Liver (tissue), 9 donors: ENCODE measurements around the gene GARNL3. TPM values are rescaled to one million over a fixed set of nuclear protein-coding genes. Genes with fewer than 3 reads are reported as not detected.

Source experiments
- DNase-seq: peaks from one replicate; pipeline ENCODE4 v3.0.0-alpha.2; 2017; ENCODE audit warnings: low spot score
- H3K27ac ChIP-seq, 2 donors: one replicate each; pipeline ENCODE4 v1.7.0; 2013; ENCODE audit warnings: inconsistent platforms in 2 of 2, low read length in 2 of 2, control low read depth in 1 of 2, low read depth in 1 of 2, mild to moderate bottlenecking in 1 of 2
- H3K27me3 ChIP-seq, 4 donors: one replicate each; pipeline versions ENCODE4 v1.6.1 to v1.7.0; 2013; ENCODE audit warnings: low read length in 3 of 4, inconsistent platforms in 1 of 4, mild to moderate bottlenecking in 1 of 4, moderate library complexity in 1 of 4; ENCODE audit not compliant: control insufficient read depth in 4 of 4, insufficient read depth in 4 of 4
- H3K36me3 ChIP-seq, 4 donors: one replicate each; pipeline versions ENCODE4 v1.6.1 to v1.7.0; 2013; ENCODE audit warnings: low read length in 3 of 4, mild to moderate bottlenecking in 3 of 4, low read depth in 1 of 4, moderate library complexity in 1 of 4; ENCODE audit not compliant: control insufficient read depth in 4 of 4, insufficient read depth in 3 of 4
- H3K4me1 ChIP-seq, 4 donors: one replicate each; pipeline versions ENCODE4 v1.6.1 to v1.7.0; 2013; ENCODE audit warnings: low read length in 3 of 4, mild to moderate bottlenecking in 3 of 4, moderate library complexity in 1 of 4; ENCODE audit not compliant: control insufficient read depth in 4 of 4, insufficient read depth in 4 of 4
- H3K4me3 ChIP-seq, 3 donors: one replicate each; pipeline versions ENCODE4 v1.6.1 to v1.7.0; 2013; ENCODE audit warnings: low read length in 3 of 3, control low read depth in 1 of 3, low read depth in 1 of 3, mild to moderate bottlenecking in 1 of 3
- H3K9ac ChIP-seq, 2 donors: one replicate each; pipeline ENCODE4 v1.7.0; 2013; ENCODE audit warnings: low read length in 2 of 2, mild to moderate bottlenecking in 2 of 2, moderate library complexity in 2 of 2, control low read depth in 1 of 2, low read depth in 1 of 2
- H3K9me3 ChIP-seq, 4 donors: one replicate each; pipeline versions ENCODE4 v1.6.1 to v1.7.0; 2013; ENCODE audit warnings: low read length in 3 of 4; ENCODE audit not compliant: control insufficient read depth in 4 of 4
- EGR1 ChIP-seq, 2 donors: IDR thresholded peaks; 2 replicates each; pipeline ENCODE4 v1.6.1; 2016 to 2018; ENCODE audit warnings: antibody characterized with exemption in 2 of 2, low read depth in 2 of 2
- FOXA1 ChIP-seq: IDR thresholded peaks from 2 replicates; pipeline ENCODE4 v1.6.1; 2016; ENCODE audit warnings: antibody characterized with exemption
- FOXA2 ChIP-seq: IDR thresholded peaks from 2 replicates; pipeline ENCODE4 v1.6.1; 2016; ENCODE audit warnings: antibody characterized with exemption
- GABPA ChIP-seq, 2 donors: IDR thresholded peaks in 1 of 2; conservative IDR thresholded peaks in 1 of 2; 2 replicates each; pipeline ENCODE4 v1.6.1; 2016; ENCODE audit warnings: antibody characterized with exemption in 2 of 2, mild to moderate bottlenecking in 1 of 2, moderate library complexity in 1 of 2
- HNF4A ChIP-seq, 2 donors: conservative IDR thresholded peaks; 2 replicates each; pipeline ENCODE4 v1.6.1; 2016; ENCODE audit warnings: antibody characterized with exemption in 2 of 2, mild to moderate bottlenecking in 2 of 2
- HNF4G ChIP-seq: IDR thresholded peaks from 2 replicates; pipeline ENCODE4 v1.6.1; 2016; ENCODE audit warnings: antibody characterized with exemption
- JUND ChIP-seq, 2 donors: IDR thresholded peaks; 2 replicates each; pipeline ENCODE4 v1.6.1; 2016; ENCODE audit warnings: antibody characterized with exemption in 2 of 2
- NR2F2 ChIP-seq: IDR thresholded peaks from 2 replicates; pipeline ENCODE4 v1.6.1; 2016; ENCODE audit warnings: antibody characterized with exemption
- RAD21 ChIP-seq, 2 donors: IDR thresholded peaks; 2 replicates each; pipeline ENCODE4 v1.6.1; 2016; ENCODE audit warnings: antibody characterized with exemption in 2 of 2, mild to moderate bottlenecking in 2 of 2
- RXRA ChIP-seq, 2 donors: IDR thresholded peaks; 2 replicates each; pipeline ENCODE4 v1.6.1; 2017 to 2018; ENCODE audit warnings: antibody characterized with exemption in 2 of 2, mild to moderate bottlenecking in 1 of 2
- SP1 ChIP-seq: IDR thresholded peaks from 2 replicates; pipeline ENCODE4 v1.6.1; 2018; ENCODE audit warnings: antibody characterized with exemption, mild to moderate bottlenecking
- TAF1 ChIP-seq: conservative IDR thresholded peaks from 2 replicates; pipeline ENCODE4 v1.6.1; 2016; ENCODE audit warnings: antibody characterized with exemption, mild to moderate bottlenecking
- YY1 ChIP-seq: IDR thresholded peaks from 2 replicates; pipeline ENCODE4 v1.6.1; 2016; ENCODE audit warnings: antibody characterized with exemption, mild to moderate bottlenecking
- WGBS: extraction: QIAGEN DNeasy Blood & Tissue Kit; methylation state at CpG from one replicate; pipeline ENCODE4 v1.1.7; 2013; 5-methylcytosine and 5-hydroxymethylcytosine counted together
- polyA plus RNA-seq, 2 donors: library from polyadenylated mRNA; stranded (reverse) in 1 of 2; unstranded in 1 of 2; fragments of 200-250 nt in 1 of 2; fragments of >200 nt in 1 of 2; fragmentation: Nextera tagmentation in 1 of 2; extraction: Ambion mirVana in 1 of 2; gene quantifications; one replicate each; pipeline versions ENCODE4 v1.2.1 to v1.2.3, GENCODE V29; 2013 to 2015
- total RNA-seq, 2 donors: library from RNA; depleted of rRNA; stranded (reverse); fragments of >200 nt; gene quantifications; one replicate each; pipeline ENCODE4 v1.2.3, GENCODE V29; 2014
- TF ChIP-seq, protein P1 (sequence below): IDR thresholded peaks from 2 replicates; pipeline ENCODE4 v1.6.1; 2016; ENCODE audit warnings: antibody characterized with exemption
- TF ChIP-seq, protein P2 (sequence below): IDR thresholded peaks from 2 replicates; pipeline ENCODE4 v1.6.1; 2016; ENCODE audit warnings: antibody characterized with exemption, mild to moderate bottlenecking
- TF ChIP-seq, protein P3 (sequence below): IDR thresholded peaks from 2 replicates; pipeline ENCODE4 v1.6.1; 2016; ENCODE audit warnings: antibody characterized with exemption
- TF ChIP-seq, protein P4 (sequence below): fragments of 150-350 bp; IDR thresholded peaks from 2 replicates; pipeline ENCODE4 v1.5.1; 2017; ENCODE audit warnings: improper control_type of control experiment, low read depth, low read length; ENCODE audit not compliant: missing input control
- TF ChIP-seq, protein P5 (sequence below): IDR thresholded peaks from 2 replicates; pipeline ENCODE4 v1.6.1; 2016; ENCODE audit warnings: antibody characterized with exemption
- donor health status: healthy.
- donor health status: healthy.
- donor health status: healthy.
- donor health status: healthy.
- donor health status: healthy.

Gene GARNL3
- total and polyA plus RNA-seq, 4 donors: 0.89 to 6.7 (median 3.5) TPM

DNA sequence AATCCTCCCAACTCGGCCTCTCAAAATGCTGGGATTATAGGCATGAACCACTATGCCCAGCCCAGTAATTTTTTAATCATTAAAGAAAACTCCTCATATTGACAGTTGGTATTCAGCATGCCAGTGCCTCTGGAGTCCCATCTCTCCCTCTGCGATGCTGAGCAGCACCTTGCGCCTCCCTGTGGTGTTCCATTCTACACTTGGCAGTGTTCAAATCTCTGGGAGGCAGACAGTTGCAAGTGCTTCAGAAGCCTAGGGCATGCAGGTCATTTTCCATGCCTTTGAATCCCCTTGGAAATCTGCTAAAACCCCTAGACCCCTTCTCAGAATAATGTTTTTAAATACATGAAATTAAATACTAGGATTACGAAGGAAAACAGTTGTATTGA, 41.3 kb downstream of the GARNL3 start:
- Histone ChIP-seq H3K9me3 (no peaks in the 10 kb centered on the region), H3K4me1 (peaks cover 0 to 35% (median 18%) of the 10 kb centered on the region in 4 donors), H3K27me3 (no peaks in the 10 kb centered on the region), H3K4me3 (no peak overlapping the region), H3K27ac (no peak overlapping the region), H3K36me3 (no peaks in the 10 kb centered on the region), H3K9ac (no peak overlapping the region)
- DNase-seq: no peak
- WGBS: 81% methylated on average over 4 of the region's 4 CpGs
- TF ChIP-seq EGR1 (IDR thresholded peaks at IDR 0.05; ENCODE audit: low read depth in 2 of 2) (no peak), RAD21 (IDR thresholded peaks at IDR 0.05) (peak in 1 of 2 donors; percentile 6)

DNA sequence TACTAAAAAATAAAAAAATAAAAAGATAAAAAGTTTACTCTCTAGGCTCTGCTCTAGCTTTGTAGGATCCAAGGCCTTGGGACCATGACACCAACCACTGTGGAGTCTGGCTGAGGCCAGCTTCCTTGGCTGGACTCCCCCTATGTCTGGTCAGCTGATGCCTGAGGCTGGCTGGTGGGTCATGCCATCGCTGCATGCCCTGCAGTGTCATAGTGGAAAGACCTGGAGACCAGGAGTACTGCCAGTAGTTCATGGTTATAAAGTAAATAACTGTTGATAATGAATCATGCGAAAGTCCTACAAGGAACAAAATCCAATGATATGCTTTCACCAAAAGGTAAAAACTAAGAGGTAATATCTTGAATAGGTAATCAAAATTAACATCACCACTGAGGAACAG, 43.2 kb downstream of the GARNL3 start:
- Histone ChIP-seq H3K36me3 (no peaks in the 10 kb centered on the region), H3K4me1 (peaks cover 1 to 45% (median 21%) of the 10 kb centered on the region in 4 donors), H3K4me3 (no peak overlapping the region), H3K27me3 (no peaks in the 10 kb centered on the region), H3K9me3 (no peaks in the 10 kb centered on the region), H3K27ac (peak overlapping the region; percentile 89 to 97), H3K9ac (peak overlapping the region in 1 of 2 donors; percentile 46)
- TF ChIP-seq EGR1 (IDR thresholded peaks at IDR 0.05; ENCODE audit: low read depth in 2 of 2) (peak; percentile 16 to 62), YY1 (peak; percentile 72), HNF4G (peak; percentile 9), HNF4A (conservative IDR thresholded peaks at IDR 0.05) (peak; percentile 65 to 77), RXRA (IDR thresholded peaks at IDR 0.05) (peak; percentile 76 to 91), RAD21 (IDR thresholded peaks at IDR 0.05) (peak in 1 of 2 donors; percentile 31), JUND (IDR thresholded peaks at IDR 0.05) (peak; percentile 63 to 85), NR2F2 (no peak), FOXA1 (peak; percentile 90), TAF1 (peak; percentile 11), SP1 (peak; percentile 87), FOXA2 (peak; percentile 94), GABPA (IDR thresholded peaks at IDR 0.05 in 1 of 2, conservative IDR thresholded peaks at IDR 0.05 in 1 of 2) (no peak)
- TF ChIP-seq, protein P1, sequence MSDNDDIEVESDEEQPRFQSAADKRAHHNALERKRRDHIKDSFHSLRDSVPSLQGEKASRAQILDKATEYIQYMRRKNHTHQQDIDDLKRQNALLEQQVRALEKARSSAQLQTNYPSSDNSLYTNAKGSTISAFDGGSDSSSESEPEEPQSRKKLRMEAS: no peak
- TF ChIP-seq, protein P2, sequence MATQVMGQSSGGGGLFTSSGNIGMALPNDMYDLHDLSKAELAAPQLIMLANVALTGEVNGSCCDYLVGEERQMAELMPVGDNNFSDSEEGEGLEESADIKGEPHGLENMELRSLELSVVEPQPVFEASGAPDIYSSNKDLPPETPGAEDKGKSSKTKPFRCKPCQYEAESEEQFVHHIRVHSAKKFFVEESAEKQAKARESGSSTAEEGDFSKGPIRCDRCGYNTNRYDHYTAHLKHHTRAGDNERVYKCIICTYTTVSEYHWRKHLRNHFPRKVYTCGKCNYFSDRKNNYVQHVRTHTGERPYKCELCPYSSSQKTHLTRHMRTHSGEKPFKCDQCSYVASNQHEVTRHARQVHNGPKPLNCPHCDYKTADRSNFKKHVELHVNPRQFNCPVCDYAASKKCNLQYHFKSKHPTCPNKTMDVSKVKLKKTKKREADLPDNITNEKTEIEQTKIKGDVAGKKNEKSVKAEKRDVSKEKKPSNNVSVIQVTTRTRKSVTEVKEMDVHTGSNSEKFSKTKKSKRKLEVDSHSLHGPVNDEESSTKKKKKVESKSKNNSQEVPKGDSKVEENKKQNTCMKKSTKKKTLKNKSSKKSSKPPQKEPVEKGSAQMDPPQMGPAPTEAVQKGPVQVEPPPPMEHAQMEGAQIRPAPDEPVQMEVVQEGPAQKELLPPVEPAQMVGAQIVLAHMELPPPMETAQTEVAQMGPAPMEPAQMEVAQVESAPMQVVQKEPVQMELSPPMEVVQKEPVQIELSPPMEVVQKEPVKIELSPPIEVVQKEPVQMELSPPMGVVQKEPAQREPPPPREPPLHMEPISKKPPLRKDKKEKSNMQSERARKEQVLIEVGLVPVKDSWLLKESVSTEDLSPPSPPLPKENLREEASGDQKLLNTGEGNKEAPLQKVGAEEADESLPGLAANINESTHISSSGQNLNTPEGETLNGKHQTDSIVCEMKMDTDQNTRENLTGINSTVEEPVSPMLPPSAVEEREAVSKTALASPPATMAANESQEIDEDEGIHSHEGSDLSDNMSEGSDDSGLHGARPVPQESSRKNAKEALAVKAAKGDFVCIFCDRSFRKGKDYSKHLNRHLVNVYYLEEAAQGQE: peak; percentile 49
- TF ChIP-seq, protein P3, sequence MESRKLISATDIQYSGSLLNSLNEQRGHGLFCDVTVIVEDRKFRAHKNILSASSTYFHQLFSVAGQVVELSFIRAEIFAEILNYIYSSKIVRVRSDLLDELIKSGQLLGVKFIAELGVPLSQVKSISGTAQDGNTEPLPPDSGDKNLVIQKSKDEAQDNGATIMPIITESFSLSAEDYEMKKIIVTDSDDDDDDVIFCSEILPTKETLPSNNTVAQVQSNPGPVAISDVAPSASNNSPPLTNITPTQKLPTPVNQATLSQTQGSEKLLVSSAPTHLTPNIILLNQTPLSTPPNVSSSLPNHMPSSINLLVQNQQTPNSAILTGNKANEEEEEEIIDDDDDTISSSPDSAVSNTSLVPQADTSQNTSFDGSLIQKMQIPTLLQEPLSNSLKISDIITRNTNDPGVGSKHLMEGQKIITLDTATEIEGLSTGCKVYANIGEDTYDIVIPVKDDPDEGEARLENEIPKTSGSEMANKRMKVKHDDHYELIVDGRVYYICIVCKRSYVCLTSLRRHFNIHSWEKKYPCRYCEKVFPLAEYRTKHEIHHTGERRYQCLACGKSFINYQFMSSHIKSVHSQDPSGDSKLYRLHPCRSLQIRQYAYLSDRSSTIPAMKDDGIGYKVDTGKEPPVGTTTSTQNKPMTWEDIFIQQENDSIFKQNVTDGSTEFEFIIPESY: peak; percentile 51
- TF ChIP-seq, protein P4, sequence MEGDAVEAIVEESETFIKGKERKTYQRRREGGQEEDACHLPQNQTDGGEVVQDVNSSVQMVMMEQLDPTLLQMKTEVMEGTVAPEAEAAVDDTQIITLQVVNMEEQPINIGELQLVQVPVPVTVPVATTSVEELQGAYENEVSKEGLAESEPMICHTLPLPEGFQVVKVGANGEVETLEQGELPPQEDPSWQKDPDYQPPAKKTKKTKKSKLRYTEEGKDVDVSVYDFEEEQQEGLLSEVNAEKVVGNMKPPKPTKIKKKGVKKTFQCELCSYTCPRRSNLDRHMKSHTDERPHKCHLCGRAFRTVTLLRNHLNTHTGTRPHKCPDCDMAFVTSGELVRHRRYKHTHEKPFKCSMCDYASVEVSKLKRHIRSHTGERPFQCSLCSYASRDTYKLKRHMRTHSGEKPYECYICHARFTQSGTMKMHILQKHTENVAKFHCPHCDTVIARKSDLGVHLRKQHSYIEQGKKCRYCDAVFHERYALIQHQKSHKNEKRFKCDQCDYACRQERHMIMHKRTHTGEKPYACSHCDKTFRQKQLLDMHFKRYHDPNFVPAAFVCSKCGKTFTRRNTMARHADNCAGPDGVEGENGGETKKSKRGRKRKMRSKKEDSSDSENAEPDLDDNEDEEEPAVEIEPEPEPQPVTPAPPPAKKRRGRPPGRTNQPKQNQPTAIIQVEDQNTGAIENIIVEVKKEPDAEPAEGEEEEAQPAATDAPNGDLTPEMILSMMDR: no peak
- TF ChIP-seq, protein P5, sequence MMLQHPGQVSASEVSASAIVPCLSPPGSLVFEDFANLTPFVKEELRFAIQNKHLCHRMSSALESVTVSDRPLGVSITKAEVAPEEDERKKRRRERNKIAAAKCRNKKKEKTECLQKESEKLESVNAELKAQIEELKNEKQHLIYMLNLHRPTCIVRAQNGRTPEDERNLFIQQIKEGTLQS: peak; percentile 41
- no peak for DNase-seq
- WGBS: 40% methylated on average over 2 of the region's 2 CpGs
